ENCODE results near the gene KCNIP3. TPM values are rescaled to one million over a fixed set of nuclear protein-coding genes. Genes with fewer than 3 reads are reported as not detected.
A peak's percentile ranks its signal among the peaks of the same experiment; 100 is the strongest.
"Not testable (repeated sequence)": the region's sequence is repeated elsewhere in the genome, so short reads cannot be mapped to it uniquely, and the experiment has no call there.

The KCNIP3 gene
- total RNA-seq, 2 donors from 2014 or later, result 1.6 to 2.9 TPM

- H3K27me3 ChIP-seq; DNase-seq; H3K36me3 ChIP-seq (replicated peaks in 1 of 2; ENCODE audit: insufficient read depth in 1 of 2, low read depth in 2 of 2); H3K4me3 ChIP-seq; ATAC-seq; intact Hi-C loops (cut with DNase I); H3K27ac ChIP-seq; H3K9me3 ChIP-seq; H3K4me1 ChIP-seq: not testable (repeated sequence)
- 83 to 100% methylated on average over 1 of the region's 4 CpGs for WGBS, 2 donors
Observed at GRCh38 chr2:95433373-95433772, 136.2 kb downstream of the KCNIP3 start.

- H3K4me3 ChIP-seq; intact Hi-C loops (cut with DNase I); DNase-seq; H3K36me3 ChIP-seq (replicated peaks in 1 of 2; ENCODE audit: insufficient read depth in 1 of 2, low read depth in 2 of 2); H3K27me3 ChIP-seq; ATAC-seq; H3K4me1 ChIP-seq; H3K9me3 ChIP-seq: not testable (repeated sequence)
- 100% methylated on average over 1 of the region's 2 CpGs; no CpG with 5 or more reads in 1 of the 2 donors for whole genome bisulfite sequencing, 2 donors
- H3K27ac ChIP-seq, result peak overlapping the region in 3 of 4 donors; percentile 61 to 68 (median 62)
Observed at GRCh38 chr2:95433973-95434372, 136.8 kb downstream of the KCNIP3 start.

GRCh38 chr2:95434507-95435076 is 137.4 kb downstream of the KCNIP3 start:
- H3K27me3 ChIP-seq; intact Hi-C loops (cut with DNase I); H3K4me1 ChIP-seq; H3K36me3 ChIP-seq (replicated peaks in 1 of 2; ENCODE audit: insufficient read depth in 1 of 2, low read depth in 2 of 2); H3K4me3 ChIP-seq; H3K9me3 ChIP-seq: not testable (repeated sequence)
- peak; percentile 51 to 73 (median 59) for DNase-seq
- H3K27ac ChIP-seq, result peak overlapping the region in 2 of 4 donors; percentile 61 to 65
- peak; percentile 74 for ATAC-seq
- 67% methylated on average over 1 of the region's 3 CpGs; no CpG with 5 or more reads in 1 of the 2 donors for WGBS, 2 donors

GRCh38 chr2:95435162-95435871 is 138.2 kb downstream of the KCNIP3 start:
- intact Hi-C loops (cut with DNase I); H3K4me3 ChIP-seq; H3K27ac ChIP-seq; H3K9me3 ChIP-seq; H3K4me1 ChIP-seq; ATAC-seq; H3K36me3 ChIP-seq (replicated peaks in 1 of 2; ENCODE audit: insufficient read depth in 1 of 2, low read depth in 2 of 2); H3K27me3 ChIP-seq; DNase-seq: not testable (repeated sequence)
- WGBS, 2 donors, result no CpG with 5 or more reads among the region's 30 CpGs

Other genes starting within 250 kb of the KCNIP3 start
- 10 to 100 TPM; 31.6 to 46.1 TPM for gene MRPS5, start 175.5 kb upstream of the KCNIP3 start, total RNA-seq
- gene ZNF514, start 137.5 kb upstream of the KCNIP3 start, total RNA-seq, result 10 to 100 TPM; 11.2 to 13.8 TPM
- gene ZNF2, start 131.5 kb upstream of the KCNIP3 start, total RNA-seq, result 1 to 10 TPM in 1 of 2 donors, under 1 TPM in 1; 0.99 to 2.3 TPM
- gene ZNF892, start 89.8 kb upstream of the KCNIP3 start, total RNA-seq, result 1 to 10 TPM; 3.6 to 4.2 TPM
- 10 to 100 TPM; 17.6 to 31.6 TPM for gene PROM2, start 22.9 kb upstream of the KCNIP3 start, total RNA-seq
- gene FAHD2A, start 105.4 kb downstream of the KCNIP3 start, total RNA-seq, result 10 to 100 TPM; 15.2 to 18.9 TPM
- gene TRIM43B, start 187.4 kb downstream of the KCNIP3 start, total RNA-seq, result not detected

Data from body of pancreas (tissue), 4 donors.